ENCODE data around the gene PHC2. TPM values are rescaled to one million over a fixed set of nuclear protein-coding genes. Genes with fewer than 3 reads are reported as not detected.

The PHC2 gene
- total and polyA plus RNA-seq, 2 of the 13 experiments (the other 11 are each of a cell fraction or from before 2014, with no cell fraction given) = 52.5 to 84.9 TPM

- TF ChIP-seq RORA (CRISPR knock-in tag; IDR thresholded peaks at IDR 0.05) = no peak
- TF ChIP-seq IRF9 (CRISPR knock-in tag; IDR thresholded peaks at IDR 0.05; ENCODE audit: borderline replicate concordance) = no peak
- TF ChIP-seq HNRNPUL1 (IDR thresholded peaks at IDR 0.05; ENCODE audit: low read depth, low read length) = no peak
- TF ChIP-seq ZNF780A (CRISPR knock-in tag; IDR thresholded peaks at IDR 0.05) = no peak
- TF ChIP-seq ZNF546 (CRISPR knock-in tag; conservative IDR thresholded peaks at IDR 0.05) = no peak
- TF ChIP-seq KMT2B (CRISPR knock-in tag; IDR thresholded peaks at IDR 0.05) = no peak
- TF ChIP-seq ZBTB20 (CRISPR knock-in tag; IDR thresholded peaks at IDR 0.05; ENCODE audit: borderline replicate concordance, low read depth) = no peak
- no peak for TF ChIP-seq PTBP1 (IDR thresholded peaks at IDR 0.05; ENCODE audit: low read depth, low read length, poor library complexity, severe bottlenecking)
- TF ChIP-seq LCORL (IDR thresholded peaks at IDR 0.05) = no peak
- no peak for TF ChIP-seq LCORL (CRISPR knock-in tag; IDR thresholded peaks at IDR 0.05)
These were observed 141.1 kb downstream of the PHC2 start (continued) for GRCh38 chr1:33289858-33290154.

DNA sequence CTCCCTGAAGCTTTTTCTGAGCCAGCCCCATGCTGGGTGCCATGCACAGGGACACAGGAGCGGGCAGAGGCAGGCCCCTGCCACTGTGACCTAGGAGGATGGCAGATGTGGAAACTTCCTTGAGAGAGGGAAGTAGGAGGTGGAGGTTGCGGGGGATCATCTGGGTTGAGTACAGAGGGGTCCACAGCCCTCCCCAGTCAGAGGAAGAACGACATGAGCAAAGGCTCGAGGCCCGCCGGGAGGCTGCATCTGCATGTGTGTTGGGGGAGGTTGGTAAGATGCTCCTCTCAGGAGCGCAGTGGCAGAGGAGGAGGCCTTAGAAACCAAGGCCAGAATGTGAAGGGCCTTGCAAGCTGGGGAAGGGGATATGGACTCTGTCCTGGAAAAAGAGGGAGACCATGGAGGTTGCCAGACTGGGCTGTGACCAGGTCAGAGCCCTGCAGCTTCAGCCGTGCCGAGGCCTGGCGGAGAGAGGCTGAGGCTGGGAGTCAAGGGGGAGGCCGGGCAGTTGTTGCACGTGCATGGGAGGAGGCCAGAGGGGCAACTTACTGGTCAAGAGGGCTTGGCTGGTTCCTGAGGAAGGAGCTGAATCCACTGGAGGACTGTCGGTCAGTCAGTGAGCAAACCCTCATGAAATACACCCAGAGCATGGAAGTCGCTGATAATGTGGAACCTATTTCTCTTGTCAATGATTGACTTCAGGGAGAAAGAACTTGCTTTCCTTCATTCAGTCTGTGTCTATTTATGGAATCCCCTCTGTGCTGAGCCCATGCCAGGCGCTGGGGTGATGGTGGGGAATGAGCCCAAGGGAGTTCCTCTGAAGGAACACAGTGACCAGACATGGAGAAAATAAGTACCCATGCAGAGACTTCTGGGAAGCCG is 141.7 kb downstream of the PHC2 start:
- POLR2A ChIA-PET = no interaction called here
- no peak overlapping the region for H3K9ac ChIP-seq (ENCODE audit: insufficient read depth, low read depth, low read length)
- 97% methylated on average over 12 of the region's 16 CpGs for WGBS (ENCODE audit: low lambda C conversion rate)
- BruUV-seq (replicated peaks) = no TSS peak
- H3K9me3 ChIP-seq (ENCODE audit: low read length) = no peaks in the 10 kb centered on the region
- no peak for TF ChIP-seq DNMT1 (CRISPR knock-in tag; IDR thresholded peaks at IDR 0.05)
- TF ChIP-seq RAD51 (IDR thresholded peaks at IDR 0.05; ENCODE audit: borderline replicate concordance) = no peak
- TF ChIP-seq ASH2L (IDR thresholded peaks at IDR 0.05; ENCODE audit: insufficient read length, low read depth, low read length) = no peak
- no peak for TF ChIP-seq ATF7 (IDR thresholded peaks at IDR 0.05)
- TF ChIP-seq ATF7 (CRISPR knock-in tag; IDR thresholded peaks at IDR 0.05) = no peak
- no peak for TF ChIP-seq ISL2 (CRISPR knock-in tag; IDR thresholded peaks at IDR 0.05)
- TF ChIP-seq ZMAT5 (CRISPR knock-in tag; IDR thresholded peaks at IDR 0.05; ENCODE audit: borderline replicate concordance, low read depth) = no peak
- no peak for TF ChIP-seq CENPT (CRISPR knock-in tag; IDR thresholded peaks at IDR 0.05; ENCODE audit: low read depth)
- TF ChIP-seq KLF6 (CRISPR knock-in tag; IDR thresholded peaks at IDR 0.05) = no peak
- TF ChIP-seq ZFP41 (CRISPR knock-in tag; IDR thresholded peaks at IDR 0.05; ENCODE audit: borderline replicate concordance) = no peak
- TF ChIP-seq SATB2 (CRISPR knock-in tag; IDR thresholded peaks at IDR 0.05) = no peak
- ATAC-seq (no peak), DNase-seq (ENCODE audit: low spot score) (no peak), FAIRE-seq (no peak)
- CTCF ChIA-PET (ENCODE audit: low intra/inter-chr PET ratio, low total read pairs) = no interaction called here
- in situ Hi-C loops (cut with HindIII; ENCODE audit: extremely low pct_ligation_motif_present, low pct_unique_long_range_greater_than_20kb) (no loop called here), intact Hi-C loops (cut with micrococcal nuclease; ENCODE audit: unreplicated experiment) (no loop called here)
- H3K4me1 ChIP-seq (ENCODE audit: insufficient read depth, low read length) = no peaks in the 10 kb centered on the region; the same call in 1 of the 2 replicates
- H3K4me3 ChIP-seq (replicated peaks in 1 of 3; ENCODE audit: insufficient read depth in 1 of 3, low read depth in 2 of 3, low read length in 3 of 3) = no peak overlapping the region
- H3K79me2 ChIP-seq (ENCODE audit: insufficient read depth, low read length) = no peaks in the 10 kb centered on the region
- no peaks in the 10 kb centered on the region for H3K27me3 ChIP-seq (ENCODE audit: control insufficient read depth in 1 of 2, insufficient read depth in 2 of 2, low read length in 2 of 2)
- H3K36me3 ChIP-seq (replicated peaks in 1 of 2; ENCODE audit: control insufficient read depth in 1 of 2, insufficient read depth in 2 of 2, low read length in 2 of 2) = peaks cover 7 to 37% of the 10 kb centered on the region in 2 experiments
- H3K27ac ChIP-seq (ENCODE audit: extremely low read length, insufficient read depth, low read length) = no peak overlapping the region
- H2AFZ ChIP-seq (ENCODE audit: low read length) = no peak overlapping the region
- H3K4me2 ChIP-seq (ENCODE audit: low read depth, low read length) = no peak overlapping the region
- H4K20me1 ChIP-seq (ENCODE audit: insufficient read depth, low read length) = no peaks in the 10 kb centered on the region

Measured in HepG2 (cell line).